IPS-20b (cell line): Measurements from ENCODE around the gene HPSE2.

Source experiments
- H3K27ac ChIP-seq: one replicate; pipeline ENCODE4 v1.5.1; 2013; ENCODE audit warnings: low read length
- H3K27me3 ChIP-seq: 2 replicates; pipeline ENCODE4 v1.6.1; 2013; ENCODE audit warnings: mild to moderate bottlenecking, low read length, inconsistent platforms; ENCODE audit not compliant: insufficient read depth
- H3K36me3 ChIP-seq: 2 replicates; pipeline ENCODE4 v1.6.1; 2013; ENCODE audit warnings: low read depth, mild to moderate bottlenecking, inconsistent platforms, low read length, moderate library complexity; ENCODE audit not compliant: insufficient read depth
- H3K4me1 ChIP-seq: 2 replicates; pipeline ENCODE4 v1.6.1; 2013; ENCODE audit warnings: mild to moderate bottlenecking, control low read depth, inconsistent platforms, low read length, moderate library complexity; ENCODE audit not compliant: insufficient read depth
- H3K4me3 ChIP-seq: 2 replicates; pipeline ENCODE4 v1.5.1; 2013; ENCODE audit warnings: mild to moderate bottlenecking, low read length, inconsistent platforms
- H3K9ac ChIP-seq: 2 replicates; pipeline ENCODE4 v1.6.1; 2013; ENCODE audit warnings: low read depth, mild to moderate bottlenecking, inconsistent platforms, low read length, moderate library complexity
- H3K9me3 ChIP-seq: 2 replicates; pipeline ENCODE4 v1.6.1; 2013; ENCODE audit warnings: mild to moderate bottlenecking, low read depth, low read length, inconsistent platforms; ENCODE audit not compliant: insufficient read depth

HPSE2 gene

GRCh38 chr10:98878418-98878817 is 357.2 kb downstream of the HPSE2 start:
- no peaks in the 10 kb centered on the region for H3K36me3 ChIP-seq
- H3K27ac ChIP-seq: no peak overlapping the region
- no peak overlapping the region for H3K9ac ChIP-seq
- H3K27me3 ChIP-seq: no peaks in the 10 kb centered on the region
- H3K9me3 ChIP-seq: no peaks in the 10 kb centered on the region
- H3K4me3 ChIP-seq: no peak overlapping the region
- no peaks in the 10 kb centered on the region for H3K4me1 ChIP-seq

- Histone ChIP-seq H3K27me3 (no peaks in the 10 kb centered on the region), H3K36me3 (no peaks in the 10 kb centered on the region), H3K27ac (no peak overlapping the region), H3K9me3 (no peaks in the 10 kb centered on the region), H3K9ac (no peak overlapping the region), H3K4me1 (no peaks in the 10 kb centered on the region), H3K4me3 (no peak overlapping the region)
Observed at GRCh38 chr10:98861962-98862361, 373.7 kb downstream of the HPSE2 start.

- Histone ChIP-seq H3K4me3 (no peak overlapping the region), H3K9ac (no peak overlapping the region), H3K4me1 (no peaks in the 10 kb centered on the region), H3K9me3 (no peaks in the 10 kb centered on the region), H3K27ac (no peak overlapping the region), H3K27me3 (no peaks in the 10 kb centered on the region), H3K36me3 (no peaks in the 10 kb centered on the region)
Observed at GRCh38 chr10:98858525-98858924, 377.1 kb downstream of the HPSE2 start.

- no peaks in the 10 kb centered on the region for H3K27me3 ChIP-seq
- H3K27ac ChIP-seq: no peak overlapping the region
- H3K9ac ChIP-seq: no peak overlapping the region
- no peaks in the 10 kb centered on the region for H3K36me3 ChIP-seq
- no peaks in the 10 kb centered on the region for H3K4me1 ChIP-seq
- H3K4me3 ChIP-seq: no peak overlapping the region
- H3K9me3 ChIP-seq: no peaks in the 10 kb centered on the region
Observed at GRCh38 chr10:98855403-98856189, 380.1 kb downstream of the HPSE2 start.

GRCh38 chr10:98852686-98853085 is 383.0 kb downstream of the HPSE2 start:
- no peak overlapping the region for H3K27ac ChIP-seq
- H3K36me3 ChIP-seq: no peaks in the 10 kb centered on the region
- no peak overlapping the region for H3K4me3 ChIP-seq
- no peaks in the 10 kb centered on the region for H3K9me3 ChIP-seq
- no peak overlapping the region for H3K9ac ChIP-seq
- H3K27me3 ChIP-seq: no peaks in the 10 kb centered on the region
- H3K4me1 ChIP-seq: no peaks in the 10 kb centered on the region

- Histone ChIP-seq H3K27me3 (no peaks in the 10 kb centered on the region), H3K9ac (no peak overlapping the region), H3K9me3 (no peaks in the 10 kb centered on the region), H3K4me3 (no peak overlapping the region), H3K36me3 (no peaks in the 10 kb centered on the region), H3K27ac (no peak overlapping the region), H3K4me1 (no peaks in the 10 kb centered on the region)
Observed at GRCh38 chr10:98848361-98848760, 387.3 kb downstream of the HPSE2 start.

- Histone ChIP-seq H3K4me1 (no peaks in the 10 kb centered on the region), H3K4me3 (no peak overlapping the region), H3K27ac (no peak overlapping the region), H3K27me3 (no peaks in the 10 kb centered on the region), H3K36me3 (no peaks in the 10 kb centered on the region), H3K9me3 (no peaks in the 10 kb centered on the region), H3K9ac (no peak overlapping the region)
Observed at GRCh38 chr10:98846787-98847186, 388.9 kb downstream of the HPSE2 start.

GRCh38 chr10:98833542-98833941 is 402.1 kb downstream of the HPSE2 start:
- H3K4me3 ChIP-seq: no peak overlapping the region
- H3K9me3 ChIP-seq: no peaks in the 10 kb centered on the region
- no peaks in the 10 kb centered on the region for H3K27me3 ChIP-seq
- H3K9ac ChIP-seq: no peak overlapping the region
- peaks cover 3% of the 10 kb centered on the region; the same call in 1 of the 2 replicates for H3K4me1 ChIP-seq
- H3K36me3 ChIP-seq: no peaks in the 10 kb centered on the region
- no peak overlapping the region for H3K27ac ChIP-seq

GRCh38 chr10:98832738-98833137 is 402.9 kb downstream of the HPSE2 start:
- no peaks in the 10 kb centered on the region for H3K36me3 ChIP-seq
- no peak overlapping the region for H3K27ac ChIP-seq
- H3K9ac ChIP-seq: no peak overlapping the region
- no peaks in the 10 kb centered on the region for H3K27me3 ChIP-seq
- no peaks in the 10 kb centered on the region for H3K9me3 ChIP-seq
- H3K4me1 ChIP-seq: peaks cover 3% of the 10 kb centered on the region; the same call in 1 of the 2 replicates
- H3K4me3 ChIP-seq: no peak overlapping the region

- Histone ChIP-seq H3K27ac (no peak overlapping the region), H3K27me3 (no peaks in the 10 kb centered on the region), H3K9ac (no peak overlapping the region), H3K36me3 (no peaks in the 10 kb centered on the region), H3K9me3 (no peaks in the 10 kb centered on the region), H3K4me3 (no peak overlapping the region), H3K4me1 (peaks cover 3% of the 10 kb centered on the region; the same call in 1 of the 2 replicates)
Observed at GRCh38 chr10:98832196-98832595, 403.5 kb downstream of the HPSE2 start.

GRCh38 chr10:98831391-98831790 is 404.3 kb downstream of the HPSE2 start:
- H3K4me3 ChIP-seq: no peak overlapping the region
- H3K4me1 ChIP-seq: peaks cover 3% of the 10 kb centered on the region; the same call in 1 of the 2 replicates
- no peak overlapping the region for H3K9ac ChIP-seq
- no peaks in the 10 kb centered on the region for H3K27me3 ChIP-seq
- no peak overlapping the region for H3K27ac ChIP-seq
- H3K9me3 ChIP-seq: no peaks in the 10 kb centered on the region
- no peaks in the 10 kb centered on the region for H3K36me3 ChIP-seq

GRCh38 chr10:98825741-98826140 is 409.9 kb downstream of the HPSE2 start:
- Histone ChIP-seq H3K27me3 (no peaks in the 10 kb centered on the region), H3K9me3 (no peaks in the 10 kb centered on the region), H3K4me3 (no peak overlapping the region), H3K36me3 (no peaks in the 10 kb centered on the region), H3K9ac (no peak overlapping the region), H3K4me1 (no peaks in the 10 kb centered on the region), H3K27ac (no peak overlapping the region)
